Measurements from ENCODE around the gene DARS1. TPM values are rescaled to one million over a fixed set of nuclear protein-coding genes. Genes with fewer than 3 reads are reported as not detected.
A peak's percentile ranks its signal among the peaks of the same experiment; 100 is the strongest.

DARS1 gene
- total RNA-seq, 1 experiment from 2014 or later = 56.7 TPM

DNA sequence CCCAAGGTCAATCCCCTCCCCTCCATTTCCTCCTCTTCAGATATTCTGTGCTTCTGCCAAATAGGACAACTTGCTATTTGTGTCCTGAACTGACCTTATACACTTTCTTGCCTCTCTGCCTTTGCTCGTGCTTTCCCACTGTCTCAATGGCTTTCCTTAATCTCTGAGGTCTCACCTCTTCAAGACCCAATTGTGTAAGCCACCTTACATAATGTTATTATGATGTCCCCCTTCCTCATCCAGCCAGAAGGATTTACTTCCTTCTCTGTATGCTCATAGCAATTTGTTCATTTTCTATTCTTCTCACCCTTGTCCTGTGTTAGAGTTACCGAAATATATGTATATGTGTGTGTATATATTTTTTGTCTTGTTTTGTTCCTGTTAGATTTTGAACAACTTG lies 26.9 kb upstream of the DARS1 start:
- Histone ChIP-seq H3K36me3 (ENCODE audit: low read depth, low read length) (no peaks in the 10 kb centered on the region), H3K4me2 (ENCODE audit: low read length) (no peak overlapping the region), H3K79me2 (ENCODE audit: low read length) (no peaks in the 10 kb centered on the region), H3F3A (ENCODE audit: low read length, unreplicated experiment) (no peaks in the 10 kb centered on the region), H3K27me3 (ENCODE audit: low read length) (peaks cover 10% of the 10 kb centered on the region), H3K4me1 (ENCODE audit: insufficient read depth, low read length) (no peaks in the 10 kb centered on the region), H4K20me1 (ENCODE audit: low read length) (no peaks in the 10 kb centered on the region), H3K9ac (ENCODE audit: low read length) (no peak overlapping the region), H2AFZ (ENCODE audit: low read length) (no peak overlapping the region), H3K9me2 (replicated peaks; ENCODE audit: low read length) (no peaks in the 10 kb centered on the region), H3K4me3 (ENCODE audit: low read length) (no peak overlapping the region), H3K27ac (ENCODE audit: low read length) (no peak overlapping the region), H3K9me3 (ENCODE audit: low read length) (no peaks in the 10 kb centered on the region)
- ChIA-PET POLR2A (ENCODE audit: unreplicated experiment) (no interaction called here), CTCF (no interaction called here)
- intact Hi-C loops (cut with micrococcal nuclease) = no loop called here
- ATAC-seq (no peak), DNase-seq (no peak)
- no TSS peak for BruUV-seq (replicated peaks)
- TF ChIP-seq EZH2 (IDR thresholded peaks at IDR 0.05; ENCODE audit: low read length, unreplicated experiment) (no peak), EZH2phosphoT487 (IDR thresholded peaks at IDR 0.05; ENCODE audit: borderline replicate concordance, low read length) (no peak)
- TF ChIP-seq, protein P1, sequence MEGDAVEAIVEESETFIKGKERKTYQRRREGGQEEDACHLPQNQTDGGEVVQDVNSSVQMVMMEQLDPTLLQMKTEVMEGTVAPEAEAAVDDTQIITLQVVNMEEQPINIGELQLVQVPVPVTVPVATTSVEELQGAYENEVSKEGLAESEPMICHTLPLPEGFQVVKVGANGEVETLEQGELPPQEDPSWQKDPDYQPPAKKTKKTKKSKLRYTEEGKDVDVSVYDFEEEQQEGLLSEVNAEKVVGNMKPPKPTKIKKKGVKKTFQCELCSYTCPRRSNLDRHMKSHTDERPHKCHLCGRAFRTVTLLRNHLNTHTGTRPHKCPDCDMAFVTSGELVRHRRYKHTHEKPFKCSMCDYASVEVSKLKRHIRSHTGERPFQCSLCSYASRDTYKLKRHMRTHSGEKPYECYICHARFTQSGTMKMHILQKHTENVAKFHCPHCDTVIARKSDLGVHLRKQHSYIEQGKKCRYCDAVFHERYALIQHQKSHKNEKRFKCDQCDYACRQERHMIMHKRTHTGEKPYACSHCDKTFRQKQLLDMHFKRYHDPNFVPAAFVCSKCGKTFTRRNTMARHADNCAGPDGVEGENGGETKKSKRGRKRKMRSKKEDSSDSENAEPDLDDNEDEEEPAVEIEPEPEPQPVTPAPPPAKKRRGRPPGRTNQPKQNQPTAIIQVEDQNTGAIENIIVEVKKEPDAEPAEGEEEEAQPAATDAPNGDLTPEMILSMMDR (conservative IDR thresholded peaks at IDR 0.05; ENCODE audit: low read depth, low read length) = no peak

DNA sequence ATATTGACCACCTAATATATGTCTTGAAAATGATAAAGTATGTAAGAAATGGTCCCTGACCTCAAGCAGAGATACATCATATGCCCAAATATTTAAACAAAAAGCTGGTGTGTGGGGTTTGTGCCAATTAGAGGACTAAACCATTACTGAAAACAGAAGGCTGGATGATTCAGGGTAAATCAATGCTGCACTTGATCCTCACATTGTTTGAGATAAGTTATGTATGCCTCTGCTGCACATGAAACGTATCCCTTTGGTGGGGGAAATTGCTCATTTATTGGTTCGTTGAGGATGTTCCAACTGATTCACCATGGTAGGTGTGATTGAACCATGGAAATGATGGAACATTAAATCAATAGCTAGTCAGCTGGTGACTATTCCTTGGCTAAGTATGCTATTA lies 24.7 kb upstream of the DARS1 start:
- Histone ChIP-seq H4K20me1 (ENCODE audit: low read length) (no peaks in the 10 kb centered on the region), H3K9me3 (ENCODE audit: low read length) (no peaks in the 10 kb centered on the region), H3K79me2 (ENCODE audit: low read length) (no peaks in the 10 kb centered on the region), H3K4me2 (ENCODE audit: low read length) (no peak overlapping the region), H3K4me3 (ENCODE audit: low read length) (no peak overlapping the region), H3K9me2 (replicated peaks; ENCODE audit: low read length) (no peaks in the 10 kb centered on the region), H3F3A (ENCODE audit: low read length, unreplicated experiment) (no peaks in the 10 kb centered on the region), H3K9ac (ENCODE audit: low read length) (no peak overlapping the region), H3K4me1 (ENCODE audit: insufficient read depth, low read length) (peaks cover 6% of the 10 kb centered on the region; the same call in 1 of the 2 replicates), H3K27ac (ENCODE audit: low read length) (no peak overlapping the region), H3K36me3 (ENCODE audit: low read depth, low read length) (no peaks in the 10 kb centered on the region), H3K27me3 (ENCODE audit: low read length) (no peaks in the 10 kb centered on the region), H2AFZ (ENCODE audit: low read length) (no peak overlapping the region)
- DNase-seq (peak; percentile 57), ATAC-seq (peak; percentile 38)
- POLR2A ChIA-PET (ENCODE audit: unreplicated experiment) = no interaction called here
- CTCF ChIA-PET = no interaction called here
- intact Hi-C loops (cut with micrococcal nuclease) = no loop called here
- no TSS peak for BruUV-seq (replicated peaks)
- TF ChIP-seq EZH2 (IDR thresholded peaks at IDR 0.05; ENCODE audit: low read length, unreplicated experiment) = no peak
- TF ChIP-seq EZH2phosphoT487 (IDR thresholded peaks at IDR 0.05; ENCODE audit: borderline replicate concordance, low read length) = no peak
- TF ChIP-seq, protein P1 (conservative IDR thresholded peaks at IDR 0.05; ENCODE audit: low read depth, low read length) = no peak

DNA sequence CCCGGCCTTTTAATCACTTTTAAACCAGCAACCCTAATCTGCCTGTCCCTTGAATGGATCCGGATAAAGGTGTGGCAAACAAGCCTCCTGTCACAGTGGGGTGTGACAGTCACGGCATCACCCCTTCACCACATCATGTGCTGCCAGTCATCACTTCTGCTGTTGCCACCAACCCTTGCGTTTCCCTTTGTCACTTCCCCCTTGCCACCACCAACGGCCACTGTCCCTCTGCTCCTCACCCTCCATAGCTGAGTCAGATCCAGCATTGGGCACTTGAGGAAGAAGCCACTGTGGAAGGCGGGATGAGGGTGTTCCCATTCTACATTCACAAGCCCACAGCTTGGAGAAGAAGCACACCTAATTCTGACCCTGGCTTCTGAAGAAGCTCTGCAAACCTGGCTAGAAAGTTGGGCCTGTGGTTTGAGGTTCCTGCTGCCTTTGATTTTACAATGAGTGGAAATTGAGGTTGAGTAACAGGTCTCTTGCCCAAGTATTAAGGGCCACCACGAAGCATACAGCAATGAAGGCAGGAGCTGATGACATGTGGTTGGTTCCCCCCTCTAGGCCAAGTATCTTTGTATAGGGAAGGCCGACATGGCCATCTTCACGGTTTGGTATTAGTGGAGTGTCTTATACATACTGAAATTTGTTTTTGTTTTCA lies 22.9 kb upstream of the DARS1 start:
- Histone ChIP-seq H3F3A (ENCODE audit: low read length, unreplicated experiment) (no peaks in the 10 kb centered on the region), H3K4me1 (ENCODE audit: insufficient read depth, low read length) (peaks cover 6% of the 10 kb centered on the region; the same call in 1 of the 2 replicates), H3K4me2 (ENCODE audit: low read length) (no peak overlapping the region), H4K20me1 (ENCODE audit: low read length) (no peaks in the 10 kb centered on the region), H3K9ac (ENCODE audit: low read length) (no peak overlapping the region), H3K79me2 (ENCODE audit: low read length) (no peaks in the 10 kb centered on the region), H3K27ac (ENCODE audit: low read length) (no peak overlapping the region), H3K4me3 (ENCODE audit: low read length) (no peak overlapping the region), H3K9me3 (ENCODE audit: low read length) (no peaks in the 10 kb centered on the region), H2AFZ (ENCODE audit: low read length) (no peak overlapping the region), H3K27me3 (ENCODE audit: low read length) (no peaks in the 10 kb centered on the region), H3K36me3 (ENCODE audit: low read depth, low read length) (no peaks in the 10 kb centered on the region), H3K9me2 (replicated peaks; ENCODE audit: low read length) (no peaks in the 10 kb centered on the region)
- ChIA-PET POLR2A (ENCODE audit: unreplicated experiment) (no interaction called here), CTCF (no interaction called here)
- no peak for ATAC-seq
- DNase-seq = no peak
- TF ChIP-seq, protein P1 (conservative IDR thresholded peaks at IDR 0.05; ENCODE audit: low read depth, low read length) = no peak
- no peak for TF ChIP-seq EZH2phosphoT487 (IDR thresholded peaks at IDR 0.05; ENCODE audit: borderline replicate concordance, low read length)
- no peak for TF ChIP-seq EZH2 (IDR thresholded peaks at IDR 0.05; ENCODE audit: low read length, unreplicated experiment)
- no TSS peak for BruUV-seq (replicated peaks)
- intact Hi-C loops (cut with micrococcal nuclease) = no loop called here

Measured in PC-3 (cell line).